Activated CD4-positive, alpha-beta T cell treated with anti-CD3 and anti-CD28 coated beads for 24 hours (primary cell): ENCODE results near the gene ZFP3.
"Not testable (repeated sequence)": the region's sequence is repeated elsewhere in the genome, so short reads cannot be mapped to it uniquely, and the experiment has no call there.

Source experiments
- DNase-seq, 2 donors: peaks; one replicate each; pipeline ENCODE4 v3.0.0-alpha.2; 2020; ENCODE audit warnings: low read depth in 2 of 2

ZFP3 gene

DNA sequence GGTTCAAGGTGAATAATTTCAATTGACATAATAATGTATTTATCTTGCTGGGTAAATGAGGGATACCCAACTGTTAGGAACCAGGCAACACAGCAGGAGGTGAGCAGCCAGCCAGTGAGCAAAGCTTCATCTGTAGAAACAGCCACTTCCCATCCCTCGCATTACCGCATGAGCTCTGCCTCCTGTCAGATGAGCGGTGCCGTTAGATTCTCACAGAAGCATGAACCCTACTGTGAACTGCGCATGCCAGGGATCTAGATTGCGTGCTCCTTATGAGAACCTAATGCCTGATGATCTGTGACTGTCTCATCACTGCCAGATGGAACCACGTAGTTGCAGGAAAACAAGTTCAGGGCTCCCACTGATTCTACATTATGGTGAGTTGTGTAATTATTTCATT is 46.6 kb downstream of the ZFP3 start:
- not testable (repeated sequence) for DNase-seq

DNA sequence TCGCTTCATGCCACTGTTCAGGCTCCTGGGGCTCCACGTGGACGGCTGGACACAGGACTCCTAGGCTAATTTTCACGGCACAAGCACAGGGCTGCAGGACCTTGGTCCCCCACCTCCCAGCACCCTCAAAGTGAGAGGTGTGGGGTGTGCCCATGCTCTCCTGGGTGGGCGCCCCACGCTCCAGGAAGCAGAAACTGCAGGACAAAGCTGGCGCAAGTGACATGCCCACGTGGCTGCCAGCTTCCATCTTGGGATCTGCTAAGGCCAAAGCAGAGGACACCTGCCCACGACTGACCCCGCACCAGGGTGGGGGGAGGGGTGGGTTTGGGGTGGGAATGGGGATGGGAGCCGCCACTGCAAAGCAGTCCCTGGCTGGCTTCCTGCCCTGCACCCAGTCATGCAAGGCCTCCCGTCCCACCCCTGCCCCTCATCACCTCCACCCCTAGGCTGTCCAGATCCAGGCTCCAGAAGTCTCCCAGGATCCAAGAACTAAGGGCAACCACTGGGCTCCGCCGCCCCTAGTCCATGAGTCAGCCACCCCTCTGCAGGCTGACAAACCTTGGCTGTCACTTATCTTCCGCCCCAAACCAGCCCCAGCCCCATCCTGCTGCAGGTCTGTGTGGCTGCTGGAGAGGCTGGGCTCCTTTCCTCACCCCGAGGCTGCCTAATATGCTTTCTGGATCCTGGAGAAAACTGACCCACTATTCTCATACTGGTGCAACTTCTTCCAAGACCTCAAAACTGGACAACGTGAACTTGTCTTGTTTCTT is 48.6 kb downstream of the ZFP3 start:
- DNase-seq, result no peak

DNA sequence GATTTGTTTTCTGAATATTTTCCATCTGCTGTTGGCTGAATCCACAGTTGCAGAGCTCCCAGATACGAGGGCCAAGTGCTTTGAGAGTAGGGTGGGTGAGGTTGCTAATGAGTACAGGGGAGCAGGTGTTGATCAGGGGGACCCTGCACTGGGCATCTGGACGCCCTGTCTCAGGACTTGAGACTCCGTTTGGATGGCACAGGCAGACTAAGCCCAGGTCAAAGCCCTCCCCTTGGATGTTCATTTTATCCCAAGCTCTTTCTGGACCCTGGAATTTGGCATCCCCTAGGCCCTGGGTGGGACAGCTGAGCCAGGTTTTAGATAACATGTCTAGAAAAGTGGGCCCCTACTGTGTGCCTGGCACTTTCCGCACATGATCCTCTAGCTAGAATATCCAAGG is 49.6 kb downstream of the ZFP3 start:
- DNase-seq, result no peak

DNA sequence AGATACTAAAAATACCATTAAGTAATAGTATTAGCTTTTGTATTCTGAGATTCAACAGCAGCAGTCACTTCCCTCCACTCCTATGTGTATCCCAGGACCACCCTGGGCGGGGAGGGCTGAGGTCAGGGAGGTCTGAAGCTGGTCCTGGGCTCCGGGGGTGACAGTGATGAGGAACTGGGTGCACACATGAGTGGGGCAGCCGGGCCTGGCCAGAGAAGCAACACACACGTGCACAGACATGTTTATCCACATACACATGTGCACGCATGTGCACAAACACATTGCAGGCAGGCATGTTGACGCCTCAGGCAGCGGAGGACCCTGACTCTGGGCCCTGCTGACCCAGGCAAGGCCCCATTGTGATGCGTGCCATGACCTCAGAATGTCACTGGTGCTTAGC is 50.1 kb downstream of the ZFP3 start:
- DNase-seq, result not testable (repeated sequence)

DNA sequence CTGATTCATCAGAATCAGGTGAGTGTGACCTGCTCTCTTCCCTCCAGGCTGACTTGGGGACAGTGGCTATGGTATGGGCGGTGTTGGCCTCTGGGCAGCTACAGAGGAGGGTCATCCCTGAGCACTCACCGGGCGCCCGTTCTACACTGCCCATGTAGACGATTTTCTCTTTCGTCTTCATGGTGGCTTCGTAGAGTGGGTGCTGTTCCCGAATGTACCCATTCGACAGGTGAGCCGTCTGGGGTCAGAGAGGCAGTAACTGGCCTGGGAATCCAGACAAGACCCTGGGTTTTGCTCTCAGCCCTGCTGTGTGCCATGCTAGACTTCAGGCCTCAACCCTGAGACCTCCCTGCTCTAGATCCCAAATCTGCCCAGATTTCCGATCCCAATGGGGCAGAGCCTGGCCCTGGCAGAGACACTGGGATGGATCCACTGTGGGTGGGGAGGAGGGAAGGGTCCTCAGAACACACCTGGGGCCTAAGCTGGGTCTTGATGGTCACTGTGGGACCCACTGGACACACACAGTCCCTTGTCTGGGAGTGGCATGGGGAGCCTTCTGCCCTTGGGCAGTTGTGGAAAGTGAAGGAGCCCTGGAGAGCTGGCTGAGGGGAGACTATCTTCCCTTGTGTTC is 50.8 kb downstream of the ZFP3 start:
- no peak for DNase-seq

DNA sequence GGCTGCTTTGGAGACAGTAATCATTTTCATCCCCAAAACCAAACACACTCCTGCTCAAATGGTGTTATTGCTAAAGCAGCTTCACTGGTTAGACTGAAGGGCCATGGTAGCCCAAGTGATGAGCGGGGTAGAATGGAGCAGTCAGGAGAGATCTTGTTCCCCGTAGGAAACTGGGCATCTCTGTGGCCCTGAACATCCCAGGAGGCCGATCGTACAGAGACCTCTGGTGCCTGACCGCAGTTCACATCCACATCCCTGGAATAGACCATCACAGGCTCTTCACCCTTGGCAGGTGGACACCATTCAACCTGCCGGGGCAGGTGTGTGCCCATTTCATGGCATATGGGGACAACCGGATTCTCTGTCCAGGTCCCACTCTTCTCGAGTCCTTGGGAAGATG is 51.5 kb downstream of the ZFP3 start:
- DNase-seq, result not testable (repeated sequence)

DNA sequence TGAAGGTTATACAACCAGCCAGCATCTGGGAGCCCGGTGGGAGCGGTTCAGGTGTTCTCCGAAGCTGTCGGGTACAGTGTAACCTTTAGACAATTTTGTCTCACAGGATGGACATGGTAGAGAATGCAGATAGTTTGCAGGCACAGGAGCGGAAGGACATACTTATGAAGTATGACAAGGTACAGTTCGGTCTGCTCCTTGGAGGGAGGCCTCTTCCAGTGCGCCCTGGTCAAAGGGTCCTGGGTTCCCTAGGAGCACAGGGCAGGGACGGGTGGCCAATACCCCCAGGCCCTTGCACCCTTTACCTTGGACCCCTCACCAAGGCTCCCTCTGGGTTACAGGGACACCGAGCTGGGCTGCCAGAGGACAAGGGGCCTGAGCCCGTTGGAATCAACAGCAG is 52.0 kb downstream of the ZFP3 start:
- DNase-seq, result not testable (repeated sequence)

DNA sequence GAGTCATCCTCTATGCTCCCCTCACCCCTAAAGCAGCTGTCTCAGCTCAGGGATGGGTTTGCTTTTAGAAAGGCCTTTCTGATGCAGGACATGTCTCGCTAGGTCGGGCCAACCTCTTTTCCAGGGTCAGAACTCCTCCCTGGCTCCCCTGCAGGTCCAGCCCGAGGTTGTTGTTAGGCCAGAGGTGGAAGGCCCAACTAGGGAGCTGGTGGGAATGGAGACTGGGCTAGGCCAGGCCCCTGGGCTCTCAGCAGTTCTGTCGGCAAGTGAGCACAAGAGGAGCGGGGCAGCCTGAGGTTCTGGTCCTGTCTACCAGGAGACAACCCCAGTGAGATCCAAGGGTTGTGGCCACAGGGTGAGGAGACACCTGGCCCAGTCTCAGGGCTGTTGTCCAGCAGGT is 52.4 kb downstream of the ZFP3 start:
- not testable (repeated sequence) for DNase-seq

DNA sequence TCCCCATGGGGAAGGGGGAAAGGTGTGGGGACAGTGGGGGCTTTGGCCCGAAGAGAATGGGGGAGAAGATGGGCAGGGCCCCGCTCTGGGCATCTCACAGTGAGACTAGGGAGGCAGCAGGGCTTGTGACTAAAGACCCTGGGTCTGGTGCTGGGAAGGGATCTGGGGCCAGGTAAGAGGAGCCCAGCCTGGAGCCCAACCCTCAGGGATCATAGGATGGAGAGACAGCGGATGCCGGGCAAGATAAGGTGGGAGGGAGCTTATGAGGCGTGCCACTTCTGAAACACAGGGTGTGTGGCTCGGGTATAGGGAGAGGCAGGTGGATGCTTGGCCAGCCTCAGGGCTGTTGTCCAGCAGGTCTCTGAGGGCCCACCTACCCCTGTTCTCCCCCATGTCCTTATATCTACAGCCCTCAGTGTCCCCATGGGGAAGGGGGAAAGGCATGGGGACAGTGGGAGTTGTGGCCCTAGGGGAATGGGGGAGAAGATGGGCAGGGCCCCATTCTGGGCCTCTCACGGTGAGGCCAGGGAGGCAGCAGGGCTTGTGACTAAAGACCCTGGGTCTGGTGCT is 53.0 kb downstream of the ZFP3 start:
- DNase-seq, result no peak

DNA sequence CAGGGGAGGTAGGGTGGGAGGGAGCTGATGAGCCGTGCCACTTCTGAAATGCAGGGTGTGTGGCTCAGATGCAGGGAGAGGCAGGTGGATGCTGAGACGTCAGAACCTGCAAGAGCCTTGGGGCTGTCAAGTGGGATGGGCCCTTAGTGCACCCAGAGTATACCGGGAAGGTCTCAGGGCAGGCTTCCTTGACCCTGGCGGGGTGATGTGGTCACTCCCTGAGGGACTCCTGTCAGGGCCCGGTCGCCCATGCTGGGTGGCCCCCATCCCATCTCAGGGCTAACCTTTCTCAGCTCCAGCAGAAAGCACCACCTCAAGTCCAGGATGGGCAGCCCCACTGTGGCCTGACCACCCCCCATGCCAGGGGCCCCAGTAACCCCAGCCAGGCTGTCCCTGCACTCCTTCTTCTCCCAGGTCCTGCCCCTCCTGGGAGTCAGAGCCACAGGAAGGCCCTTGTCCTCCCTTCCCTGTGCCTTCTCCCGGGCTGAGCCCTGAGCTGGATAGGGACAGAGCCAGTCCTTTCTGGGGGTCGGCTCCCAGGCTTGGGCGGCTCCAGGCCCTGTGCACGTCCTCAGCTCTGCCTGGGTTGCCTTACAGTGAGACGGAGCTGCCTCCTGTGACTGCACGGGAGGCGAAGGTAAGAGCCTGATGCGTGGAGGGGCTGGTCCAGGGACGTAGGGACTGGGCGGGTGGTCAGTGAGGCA is 53.7 kb downstream of the ZFP3 start:
- not testable (repeated sequence) for DNase-seq

DNA sequence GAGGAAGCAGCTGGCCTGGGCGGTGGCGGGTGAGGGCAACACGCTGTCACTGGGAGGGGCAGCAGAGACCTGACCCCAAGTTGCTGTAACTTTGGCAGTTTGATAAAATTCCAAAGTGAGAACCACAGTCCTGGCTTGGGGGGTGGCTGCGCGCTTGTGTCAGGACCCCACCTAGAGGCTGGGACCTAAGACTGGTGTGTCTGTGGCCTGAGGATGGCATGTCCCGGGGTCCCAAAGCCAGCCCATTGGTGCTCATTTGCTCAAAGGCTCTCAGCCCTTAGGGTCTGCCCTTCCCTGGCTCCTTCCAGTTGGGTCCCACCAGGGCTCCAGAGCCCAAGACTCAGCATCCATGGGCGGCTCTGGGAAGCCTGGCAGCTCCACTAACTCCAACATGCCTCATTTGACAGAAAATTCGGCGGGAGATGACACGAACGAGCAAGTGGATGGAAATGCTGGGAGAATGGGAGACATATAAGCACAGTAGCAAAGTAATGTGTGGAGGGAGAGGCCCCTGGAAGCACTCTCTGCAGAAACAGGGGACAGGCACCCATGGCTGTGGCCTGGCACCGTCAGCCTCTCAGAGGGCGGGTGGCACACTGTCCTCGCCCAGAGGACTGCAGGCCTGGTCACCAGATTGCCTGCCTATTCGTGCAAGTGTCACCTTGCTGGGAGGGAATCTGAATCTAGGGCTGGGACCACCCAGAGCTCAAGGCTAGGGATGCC is 54.4 kb downstream of the ZFP3 start:
- DNase-seq, result not testable (repeated sequence)

DNA sequence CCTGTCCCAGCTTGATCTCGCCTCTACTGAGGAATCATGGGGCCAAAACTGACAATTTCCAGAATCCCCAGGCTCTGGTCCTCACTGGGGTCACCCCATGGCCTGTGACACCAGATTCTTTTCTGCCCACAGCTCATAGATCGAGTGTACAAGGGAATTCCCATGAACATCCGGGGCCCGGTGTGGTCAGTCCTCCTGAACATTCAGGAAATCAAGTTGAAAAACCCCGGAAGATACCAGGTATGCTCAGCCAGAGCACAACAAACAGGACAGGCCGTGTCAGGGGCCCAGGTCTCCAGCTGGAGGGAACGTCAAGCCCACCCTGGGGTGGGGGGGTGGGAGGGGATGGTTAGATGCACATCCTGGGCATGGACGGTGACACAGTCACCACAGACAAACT is 55.0 kb downstream of the ZFP3 start:
- no peak for DNase-seq

DNA sequence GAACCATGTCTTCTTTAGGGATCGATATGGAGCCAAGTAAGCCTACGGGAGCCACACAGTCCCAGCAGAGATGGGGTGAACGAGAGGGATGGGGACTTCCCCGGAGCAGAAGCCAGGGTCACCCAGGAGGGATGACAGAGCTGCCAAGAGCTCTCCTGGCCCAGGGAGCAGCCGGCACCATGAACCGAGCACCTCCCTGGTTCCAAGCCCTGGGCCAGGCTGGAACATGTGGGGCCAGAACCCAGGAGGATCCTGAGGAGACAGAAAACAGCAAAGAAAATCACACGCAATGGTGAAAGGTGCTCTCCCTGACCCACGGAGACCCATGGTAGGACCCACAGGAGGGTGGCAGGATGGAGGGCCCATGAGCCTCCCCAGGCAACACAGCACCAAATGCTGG is 55.7 kb downstream of the ZFP3 start:
- not testable (repeated sequence) for DNase-seq

DNA sequence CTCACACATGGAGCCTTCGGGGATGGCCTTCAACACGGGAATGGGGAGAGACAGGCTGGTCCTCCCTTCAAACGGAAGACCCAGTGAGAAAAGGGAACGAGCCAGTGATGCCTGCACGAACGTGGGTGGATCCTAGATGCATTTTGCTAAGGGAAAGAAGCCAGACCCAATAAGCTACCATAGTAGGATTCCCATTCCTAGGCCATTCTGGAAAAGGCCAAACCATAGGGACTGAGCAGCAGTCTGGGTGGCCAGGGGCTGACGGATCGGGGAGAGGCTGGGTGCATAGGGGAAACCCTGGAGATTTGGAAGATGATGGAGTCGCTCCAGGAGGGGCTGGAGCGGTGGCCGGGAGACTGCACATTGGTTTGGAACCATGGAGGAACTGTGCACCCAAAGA is 56.3 kb downstream of the ZFP3 start:
- not testable (repeated sequence) for DNase-seq

DNA sequence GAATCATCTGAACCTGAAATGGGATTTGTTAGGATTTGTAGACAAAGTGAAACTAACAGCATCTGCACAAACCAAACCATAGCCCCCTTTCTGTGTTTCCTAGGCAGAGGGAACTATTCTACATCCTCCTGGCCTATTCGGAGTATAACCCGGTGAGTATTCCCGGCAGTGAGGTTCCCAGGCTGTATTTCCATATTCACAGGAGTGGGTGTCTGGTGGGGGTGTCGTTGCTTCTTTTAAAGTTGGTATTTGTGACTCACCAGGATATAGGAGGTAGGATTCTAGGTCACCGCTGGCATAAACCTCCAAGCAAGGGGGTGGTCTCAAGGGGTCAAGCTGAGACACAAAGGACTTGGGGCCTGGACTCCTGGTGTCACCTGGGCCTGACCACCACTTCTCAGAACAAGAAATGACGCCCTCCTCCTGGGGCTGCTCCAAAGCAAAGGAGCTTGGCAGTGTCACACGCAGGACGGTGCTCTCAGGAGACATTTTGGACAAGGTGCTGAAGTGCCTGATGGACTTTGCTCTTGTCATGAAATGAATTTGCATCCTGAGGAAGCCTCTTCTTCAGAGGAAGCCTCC is 57.0 kb downstream of the ZFP3 start:
- not testable (repeated sequence) for DNase-seq

DNA sequence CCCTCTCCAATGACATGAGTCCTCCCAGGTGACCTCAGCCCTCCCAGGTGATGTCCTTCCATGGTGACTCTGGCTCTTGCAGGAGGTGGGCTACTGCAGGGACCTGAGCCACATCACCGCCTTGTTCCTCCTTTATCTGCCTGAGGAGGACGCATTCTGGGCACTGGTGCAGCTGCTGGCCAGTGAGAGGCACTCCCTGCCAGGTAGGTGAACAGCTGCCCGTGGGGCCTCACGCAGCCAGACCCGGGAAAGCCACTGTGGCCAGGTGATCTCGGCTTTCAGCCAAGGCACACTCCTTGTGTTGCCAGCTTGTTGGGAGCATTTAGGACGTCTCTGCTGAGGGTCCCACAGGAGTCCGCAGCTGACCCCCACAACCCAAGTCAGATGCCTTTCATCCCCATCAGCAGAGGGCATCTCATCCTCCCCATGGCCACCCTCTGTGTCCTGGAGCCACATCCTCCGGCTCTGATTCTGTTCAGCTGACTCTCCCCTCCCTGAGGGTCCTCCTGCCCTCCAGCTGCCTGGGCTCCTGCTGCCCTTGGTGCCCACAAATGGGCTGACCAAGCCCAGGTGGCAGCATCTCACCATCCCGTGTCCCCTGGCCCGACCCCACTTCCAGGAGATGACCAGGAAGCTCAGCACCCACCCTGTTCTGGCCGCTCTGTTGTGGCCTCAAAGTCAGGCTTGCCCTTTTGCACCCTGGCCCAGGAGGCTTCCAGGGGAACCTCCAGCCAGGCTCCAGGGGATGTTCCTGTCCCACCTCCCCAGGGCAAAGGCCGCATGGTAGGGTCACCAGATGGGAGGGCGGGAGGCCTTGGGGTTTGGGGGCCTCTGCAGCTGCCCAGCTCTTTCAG is 57.7 kb downstream of the ZFP3 start:
- no peak for DNase-seq

DNA sequence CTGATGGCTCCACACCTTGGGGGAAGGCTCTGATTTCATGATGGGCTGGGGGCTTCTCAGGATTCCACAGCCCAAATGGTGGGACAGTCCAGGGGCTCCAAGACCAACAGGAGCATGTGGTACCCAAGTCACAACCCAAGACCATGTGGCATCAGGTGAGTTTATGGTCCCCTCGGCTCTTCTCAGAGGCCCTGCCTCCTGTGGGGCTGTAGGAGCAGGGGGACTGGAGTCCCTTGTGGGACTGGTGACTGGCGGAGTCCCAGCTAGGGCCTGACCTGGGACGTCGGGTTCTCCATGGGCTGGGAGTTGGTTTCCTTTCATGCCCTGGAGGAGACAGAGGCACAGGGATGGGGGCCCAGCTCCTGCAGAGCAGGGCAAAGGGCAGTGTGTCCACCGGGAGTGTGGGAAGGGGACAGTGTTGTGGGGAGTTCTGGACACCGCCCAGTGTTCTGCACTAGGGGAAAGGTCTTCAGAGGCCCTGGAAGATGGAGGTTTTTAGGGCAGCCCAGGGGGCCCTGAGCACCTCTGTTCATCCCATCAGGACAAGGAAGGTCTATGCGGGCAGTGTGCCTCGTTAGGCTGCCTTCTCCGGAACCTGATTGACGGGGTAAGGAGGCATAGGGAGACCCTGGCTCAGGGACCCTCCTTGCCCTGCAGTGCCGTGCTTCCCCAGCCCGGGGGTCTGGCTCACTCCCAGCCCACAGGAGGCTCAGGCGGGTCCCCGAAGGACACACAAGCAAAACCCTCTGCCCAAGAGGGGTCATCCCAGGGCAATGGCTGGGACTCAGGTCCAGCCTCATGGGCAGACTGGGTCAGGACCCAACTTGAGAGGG is 58.5 kb downstream of the ZFP3 start:
- not testable (repeated sequence) for DNase-seq

DNA sequence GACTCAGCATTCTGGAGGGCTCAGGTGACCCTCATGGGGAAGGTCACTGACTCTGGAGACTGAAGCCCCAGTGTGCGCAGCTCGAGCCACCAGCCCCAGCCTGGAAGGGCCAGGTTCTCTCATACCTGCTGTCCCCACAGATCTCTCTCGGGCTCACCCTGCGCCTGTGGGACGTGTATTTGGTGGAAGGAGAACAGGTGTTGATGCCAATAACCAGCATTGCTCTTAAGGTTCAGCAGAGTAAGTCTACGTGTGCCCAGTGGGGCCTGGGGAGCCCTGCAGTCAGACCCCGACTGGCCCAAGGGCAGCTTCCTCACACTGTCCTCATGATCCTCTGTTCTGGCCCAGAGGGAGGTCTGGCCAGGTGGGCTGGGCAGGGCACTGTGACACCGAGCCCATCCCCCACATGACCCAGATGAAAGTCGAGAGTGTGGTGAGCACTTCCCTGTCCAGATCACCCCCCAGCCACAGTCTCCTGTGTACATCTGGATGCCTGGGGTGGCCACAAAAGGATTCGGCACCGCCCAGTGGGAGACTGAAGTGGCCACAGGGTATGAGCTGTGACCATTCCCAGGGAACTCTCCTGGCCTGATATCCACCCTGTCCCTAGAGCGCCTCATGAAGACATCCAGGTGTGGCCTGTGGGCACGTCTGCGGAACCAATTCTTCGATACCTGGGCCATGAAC is 59.4 kb downstream of the ZFP3 start:
- DNase-seq, result not testable (repeated sequence)

DNA sequence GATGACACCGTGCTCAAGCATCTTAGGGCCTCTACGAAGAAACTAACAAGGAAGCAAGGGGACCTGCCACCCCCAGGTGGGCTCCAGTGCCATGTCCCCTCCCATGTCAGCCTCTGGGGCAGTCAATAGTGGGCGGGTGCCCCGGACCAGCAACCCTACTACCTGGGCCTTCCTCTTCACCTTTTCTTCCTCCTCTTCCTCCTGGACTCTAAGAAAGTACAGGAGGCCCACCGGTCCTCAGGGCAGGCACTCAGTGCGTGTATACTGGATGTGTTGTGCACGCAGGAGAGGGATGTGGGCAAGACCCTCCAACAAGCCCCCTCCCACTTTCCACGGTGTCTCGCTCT is 59.9 kb downstream of the ZFP3 start:
- DNase-seq, result not testable (repeated sequence)
